Endothelial cell of umbilical vein (primary cell): ENCODE measurements around the gene SYMPK. TPM values are rescaled to one million over a fixed set of nuclear protein-coding genes. Genes with fewer than 3 reads are reported as not detected.
"Not testable (repeated sequence)": the region's sequence is repeated elsewhere in the genome, so short reads cannot be mapped to it uniquely, and the experiment has no call there.

Experiments used
- BruUV-seq: library from RNA; stranded (reverse); fragments of 400-500 nt; replicated peaks from 2 replicates; lab custom pipeline; 2021; lab: Mats Ljungman, UMichigan
- CTCF ChIA-PET: fragments of 300-600, 350-600 bp; sonication (Branson Sonifier 250); formaldehyde crosslinking; loops from one replicate; lab custom pipeline; 2021; ENCODE audit warnings: antibody characterized with exemption, inconsistent platforms; lab: Charles Lee
- POLR2A ChIA-PET: fragments of 300-600, 350-600 bp; sonication (Branson Sonifier 250); formaldehyde crosslinking; loops from one replicate; lab custom pipeline; 2021; ENCODE audit warnings: antibody characterized with exemption, inconsistent platforms; lab: Charles Lee
- DNase-seq: peaks from one replicate; pipeline ENCODE4 v3.0.0-alpha.2; 2011; ENCODE audit warnings: low read depth, low spot score
- FAIRE-seq: peaks from 2 replicates; lab custom pipeline; 2011; peaks lifted over from hg19 to GRCh38; lab: Jason Lieb, UNC
- H2AFZ ChIP-seq: 2 replicates; pipeline ENCODE4 v1.6.0; 2012; ENCODE audit warnings: low read depth, low read length, control low read depth, inconsistent platforms
- H3K27ac ChIP-seq: 2 replicates; pipeline ENCODE4 v1.5.1; 2011; ENCODE audit warnings: low read depth, mild to moderate bottlenecking, control low read depth, low read length, moderate library complexity; ENCODE audit not compliant: insufficient read depth
- H3K27me3 ChIP-seq, 2 experiments: 2 replicates each; pipeline versions ENCODE4 v1.6.0 to v1.6.1; 2011; ENCODE audit warnings: low read length in 2 of 2, mixed read lengths in 1 of 2; ENCODE audit not compliant: control insufficient read depth in 2 of 2, insufficient read depth in 2 of 2
- H3K36me3 ChIP-seq, 2 experiments: 2 replicates in 1 of 2; 3 replicates in 1 of 2; pipeline ENCODE4 v1.5.1; 2011; ENCODE audit warnings: low read length in 2 of 2, mild to moderate bottlenecking in 1 of 2, moderate library complexity in 1 of 2; ENCODE audit not compliant: control insufficient read depth in 2 of 2, insufficient read depth in 2 of 2; ENCODE audit errors: extremely low read depth in 1 of 2
- H3K4me1 ChIP-seq: 3 replicates; pipeline ENCODE4 v1.5.1; 2011; ENCODE audit warnings: mild to moderate bottlenecking, low read length; ENCODE audit not compliant: control insufficient read depth, insufficient read depth; ENCODE audit errors: extremely low read depth
- H3K4me2 ChIP-seq: 2 replicates; pipeline ENCODE4 v1.6.1; 2011; ENCODE audit warnings: low read length, control low read depth, mixed read lengths; ENCODE audit not compliant: insufficient read depth
- H3K4me3 ChIP-seq, 3 experiments: fragments of 200-600 bp in 1 of 3; sonication (generic), shearing (Covaris generic) in 1 of 3; replicated peaks in 1 of 3; 2 replicates each; pipeline ENCODE4 v1.5.1; 2011 to 2016; ENCODE audit warnings: control low read depth in 3 of 3, low read length in 3 of 3, mild to moderate bottlenecking in 2 of 3, inconsistent platforms in 1 of 3, low read depth in 1 of 3, moderate library complexity in 1 of 3; ENCODE audit not compliant: insufficient read depth in 1 of 3
- H3K79me2 ChIP-seq: 2 replicates; pipeline ENCODE4 v1.6.0; 2012; ENCODE audit warnings: low read length, inconsistent platforms; ENCODE audit not compliant: control insufficient read depth, insufficient read depth
- H3K9ac ChIP-seq: replicated peaks from 2 replicates; pipeline ENCODE3; 2011; ENCODE audit warnings: low read length, control low read depth; ENCODE audit not compliant: insufficient read depth; ENCODE audit errors: extremely low read depth
- H3K9me1 ChIP-seq: replicated peaks from 3 replicates; pipeline ENCODE4 v1.6.0; 2011; ENCODE audit warnings: mild to moderate bottlenecking, low read length; ENCODE audit not compliant: control insufficient read depth, insufficient read depth; ENCODE audit errors: extremely low read depth
- H3K9me3 ChIP-seq: replicated peaks from 2 replicates; pipeline ENCODE4 v1.5.1; 2012; ENCODE audit warnings: low read length, inconsistent platforms; ENCODE audit not compliant: control insufficient read depth, insufficient read depth
- H4K20me1 ChIP-seq: replicated peaks from 2 replicates; pipeline ENCODE3; 2011; ENCODE audit warnings: mild to moderate bottlenecking, low read length; ENCODE audit not compliant: control insufficient read depth, insufficient read depth; ENCODE audit errors: extremely low read depth
- EZH2 ChIP-seq: IDR thresholded peaks from 2 replicates; pipeline ENCODE4 v1.6.1; 2012; ENCODE audit warnings: borderline replicate concordance, low read depth, mild to moderate bottlenecking, moderate library complexity, low read length, inconsistent platforms; ENCODE audit not compliant: severe bottlenecking
- JUN ChIP-seq: IDR thresholded peaks from 2 replicates; pipeline ENCODE4 v1.6.1; 2011; ENCODE audit warnings: borderline replicate concordance, low read depth; ENCODE audit not compliant: insufficient read length, insufficient read depth
- POLR2A ChIP-seq: IDR thresholded peaks from 2 replicates; pipeline ENCODE4 v1.6.1; 2012; ENCODE audit warnings: low read depth, mild to moderate bottlenecking, control low read depth, low read length
- POLR2AphosphoS5 ChIP-seq: IDR thresholded peaks from 2 replicates; pipeline ENCODE4 v1.6.1; 2012; ENCODE audit warnings: low read depth, mild to moderate bottlenecking, control low read depth, low read length, moderate library complexity; ENCODE audit not compliant: insufficient read depth
- dilution Hi-C: fragments of 300-500 bp; cut with MboI; formaldehyde crosslinking; loops from one replicate; pipeline ENCODE4 v1.15.0; 2019; ENCODE audit warnings: low sequenced_read_pairs; ENCODE audit not compliant: extremely low pct_ligation_motif_present
- intact Hi-C: fragments of 100-400 bp; cut with micrococcal nuclease; formaldehyde crosslinking; loops from one replicate; pipeline ENCODE4 v1.10.0; 2022
- polyA plus RNA-seq, 4 experiments: library from polyadenylated mRNA; depleted of rRNA in 3 of 4; stranded (reverse) in 3 of 4; unstranded in 1 of 4; fragments of >200 nt; gene quantifications; 2 replicates each; pipeline versions ENCODE4 v1.2.1 to v1.2.3, GENCODE V29; 2011 to 2012; ENCODE audit warnings: missing spikeins in 1 of 4
- total RNA-seq: library from RNA; stranded (reverse); gene quantifications from 2 replicates; pipeline ENCODE4 v1.2.3, GENCODE V29; 2021
- TF ChIP-seq, protein P1 (sequence below), 2 donors: IDR thresholded peaks; 1 replicate in 1 of 2; 2 replicates in 1 of 2; pipeline ENCODE4 v1.5.1; 2011; ENCODE audit warnings: low read length in 2 of 2, mild to moderate bottlenecking in 2 of 2, moderate library complexity in 2 of 2, control low read depth in 1 of 2, inconsistent platforms in 1 of 2, low read depth in 1 of 2; ENCODE audit not compliant: insufficient read depth in 1 of 2; ENCODE audit errors: extremely low read depth in 1 of 2

SYMPK gene
- total and polyA plus RNA-seq, 2 donors (not counting 3 experiments of a cell fraction or from before 2014, with no cell fraction given) = 89.8 to 95.7 TPM

DNA sequence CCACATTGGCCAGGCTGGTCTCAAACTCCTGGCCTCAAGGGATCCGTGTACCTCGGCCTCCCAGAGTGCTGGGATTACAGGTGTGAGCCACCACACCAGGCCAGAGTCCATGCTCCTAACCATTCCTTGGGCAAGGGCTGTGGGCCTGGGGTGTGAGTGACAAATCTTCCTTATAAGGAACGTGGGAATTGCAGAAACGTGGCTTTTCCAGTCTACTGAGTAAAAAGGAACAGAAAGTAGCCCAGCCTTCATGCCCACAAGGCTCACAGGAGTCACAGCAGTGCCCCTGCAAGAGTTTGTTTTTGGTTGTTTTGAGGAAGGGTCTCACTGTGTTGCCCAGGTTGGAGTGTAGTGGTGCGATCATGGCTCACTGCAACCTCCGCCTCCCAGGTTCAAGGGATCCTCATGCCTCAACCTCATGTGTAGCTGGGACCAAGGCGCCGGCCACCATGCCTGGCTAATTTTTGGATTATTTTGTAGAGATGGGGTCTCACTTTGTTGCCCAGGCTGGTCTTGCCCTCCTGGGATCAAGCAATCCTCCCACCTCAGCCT, 34.4 kb upstream of the SYMPK start:
- DNase-seq (no peak), FAIRE-seq (no peak)
- Histone ChIP-seq H3K9me3 (no peaks in the 10 kb centered on the region), H2AFZ (no peak overlapping the region), H3K27me3 (no peaks in the 10 kb centered on the region), H3K4me3 (no peak overlapping the region), H3K4me2 (no peak overlapping the region), H3K36me3 (peaks cover 0 to 6% of the 10 kb centered on the region in 2 experiments), H3K9me1 (no peaks in the 10 kb centered on the region), H3K79me2 (no peaks in the 10 kb centered on the region), H3K9ac (no peak overlapping the region), H3K27ac (no peak overlapping the region), H3K4me1 (peaks cover 2% of the 10 kb centered on the region), H4K20me1 (no peaks in the 10 kb centered on the region)
- ChIA-PET POLR2A (no interaction called here), CTCF (no interaction called here)
- TF ChIP-seq JUN (no peak), POLR2AphosphoS5 (no peak), POLR2A (no peak), EZH2 (no peak)
- TF ChIP-seq, protein P1, sequence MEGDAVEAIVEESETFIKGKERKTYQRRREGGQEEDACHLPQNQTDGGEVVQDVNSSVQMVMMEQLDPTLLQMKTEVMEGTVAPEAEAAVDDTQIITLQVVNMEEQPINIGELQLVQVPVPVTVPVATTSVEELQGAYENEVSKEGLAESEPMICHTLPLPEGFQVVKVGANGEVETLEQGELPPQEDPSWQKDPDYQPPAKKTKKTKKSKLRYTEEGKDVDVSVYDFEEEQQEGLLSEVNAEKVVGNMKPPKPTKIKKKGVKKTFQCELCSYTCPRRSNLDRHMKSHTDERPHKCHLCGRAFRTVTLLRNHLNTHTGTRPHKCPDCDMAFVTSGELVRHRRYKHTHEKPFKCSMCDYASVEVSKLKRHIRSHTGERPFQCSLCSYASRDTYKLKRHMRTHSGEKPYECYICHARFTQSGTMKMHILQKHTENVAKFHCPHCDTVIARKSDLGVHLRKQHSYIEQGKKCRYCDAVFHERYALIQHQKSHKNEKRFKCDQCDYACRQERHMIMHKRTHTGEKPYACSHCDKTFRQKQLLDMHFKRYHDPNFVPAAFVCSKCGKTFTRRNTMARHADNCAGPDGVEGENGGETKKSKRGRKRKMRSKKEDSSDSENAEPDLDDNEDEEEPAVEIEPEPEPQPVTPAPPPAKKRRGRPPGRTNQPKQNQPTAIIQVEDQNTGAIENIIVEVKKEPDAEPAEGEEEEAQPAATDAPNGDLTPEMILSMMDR (IDR thresholded peaks at IDR 0.05; ENCODE audit: extremely low read depth in 1 of 2, insufficient read depth in 1 of 2, low read depth in 1 of 2, low read length in 2 of 2) = no peak
- dilution Hi-C loops = no loop called here
- intact Hi-C loops = no loop called here
- BruUV-seq = no TSS peak

DNA sequence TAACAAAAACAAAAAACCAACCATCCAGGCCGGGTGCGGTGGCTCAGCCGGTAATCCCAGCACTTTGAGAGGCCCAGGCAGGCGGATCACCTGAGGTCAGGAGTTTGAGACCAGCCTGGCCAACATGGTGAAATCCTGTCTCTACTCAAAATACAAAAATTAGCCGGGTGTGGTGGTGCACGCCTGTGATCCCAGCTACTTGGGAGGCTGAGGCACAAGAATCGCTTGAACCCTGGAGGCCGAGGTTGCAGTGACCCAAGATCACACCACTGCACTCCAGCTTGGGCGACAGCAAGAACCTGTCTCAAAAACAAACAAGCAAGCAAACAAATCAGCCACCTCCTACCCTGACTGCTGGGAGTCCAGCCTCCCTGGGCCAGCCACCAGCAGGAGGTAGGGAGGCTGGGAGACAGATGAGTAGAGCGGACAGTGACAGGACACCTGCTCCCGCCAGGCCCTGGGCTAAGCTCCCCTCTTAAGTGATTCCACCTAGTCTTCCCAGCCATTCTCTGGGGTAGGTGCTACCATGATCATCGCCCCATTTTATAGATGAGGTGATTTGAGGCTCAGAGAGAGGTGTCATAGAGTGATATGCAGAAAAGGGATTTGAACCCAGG, 33.1 kb upstream of the SYMPK start:
- H3K27me3 ChIP-seq, H3K4me3 ChIP-seq, DNase-seq, H3K9ac ChIP-seq, H3K4me1 ChIP-seq, H3K27ac ChIP-seq, CTCF ChIA-PET, BruUV-seq, H2AFZ ChIP-seq, intact Hi-C loops, H3K9me1 ChIP-seq, H3K9me3 ChIP-seq, H4K20me1 ChIP-seq, H3K79me2 ChIP-seq, H3K4me2 ChIP-seq, dilution Hi-C loops, POLR2A ChIA-PET, FAIRE-seq, H3K36me3 ChIP-seq: not testable (repeated sequence)
